IPS-NIHi7 (cell line): ENCODE data around the gene CLMN.

Source experiments
- DNase-seq: peaks from one replicate; pipeline ENCODE4 v3.0.0; 2012; ENCODE audit warnings: mixed read lengths; ENCODE audit errors: extremely low spot score

The CLMN gene

DNA sequence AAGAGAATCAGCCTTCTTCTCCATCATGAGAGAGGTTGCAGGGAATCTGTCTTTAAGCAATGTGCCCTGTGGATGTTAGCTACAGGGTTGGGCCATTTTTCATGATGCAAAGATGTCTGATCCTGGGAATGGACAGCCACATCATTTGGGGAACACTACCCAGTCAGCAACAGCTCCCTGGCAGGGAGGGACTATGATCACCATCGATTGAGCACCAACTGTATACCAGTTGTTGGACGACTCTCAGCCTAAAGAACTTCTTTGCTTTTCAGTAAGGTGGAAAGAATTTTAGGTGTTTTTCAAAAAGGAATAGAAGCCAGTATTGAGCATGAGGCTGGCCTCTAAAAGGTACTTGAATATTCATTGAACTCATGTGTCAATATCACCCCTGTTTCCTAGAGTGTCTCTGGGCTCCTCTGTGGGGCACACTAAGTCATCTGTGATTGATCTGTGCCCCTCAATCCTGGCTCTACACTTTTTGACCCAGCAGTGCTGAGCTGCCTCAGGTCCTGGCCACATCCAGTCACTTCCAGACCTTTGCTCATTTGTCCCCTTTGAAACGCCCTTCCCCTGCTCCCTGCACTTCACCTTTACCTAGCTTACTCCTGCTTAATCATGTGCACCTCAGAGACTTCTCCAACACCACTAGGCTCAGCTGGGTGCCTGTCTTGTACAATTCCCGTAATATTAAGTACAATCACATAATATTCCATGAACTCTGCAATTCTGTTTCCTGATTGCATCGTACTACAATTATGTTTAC lies 2.2 kb upstream of the CLMN start:
- no peak for DNase-seq

- DNase-seq, result no peak
Observed at GRCh38 chr14:95320955-95321600, 1.4 kb upstream of the CLMN start.

- DNase-seq, result no peak
Observed at GRCh38 chr14:95320078-95320895, 579 bp upstream of the CLMN start.

DNA sequence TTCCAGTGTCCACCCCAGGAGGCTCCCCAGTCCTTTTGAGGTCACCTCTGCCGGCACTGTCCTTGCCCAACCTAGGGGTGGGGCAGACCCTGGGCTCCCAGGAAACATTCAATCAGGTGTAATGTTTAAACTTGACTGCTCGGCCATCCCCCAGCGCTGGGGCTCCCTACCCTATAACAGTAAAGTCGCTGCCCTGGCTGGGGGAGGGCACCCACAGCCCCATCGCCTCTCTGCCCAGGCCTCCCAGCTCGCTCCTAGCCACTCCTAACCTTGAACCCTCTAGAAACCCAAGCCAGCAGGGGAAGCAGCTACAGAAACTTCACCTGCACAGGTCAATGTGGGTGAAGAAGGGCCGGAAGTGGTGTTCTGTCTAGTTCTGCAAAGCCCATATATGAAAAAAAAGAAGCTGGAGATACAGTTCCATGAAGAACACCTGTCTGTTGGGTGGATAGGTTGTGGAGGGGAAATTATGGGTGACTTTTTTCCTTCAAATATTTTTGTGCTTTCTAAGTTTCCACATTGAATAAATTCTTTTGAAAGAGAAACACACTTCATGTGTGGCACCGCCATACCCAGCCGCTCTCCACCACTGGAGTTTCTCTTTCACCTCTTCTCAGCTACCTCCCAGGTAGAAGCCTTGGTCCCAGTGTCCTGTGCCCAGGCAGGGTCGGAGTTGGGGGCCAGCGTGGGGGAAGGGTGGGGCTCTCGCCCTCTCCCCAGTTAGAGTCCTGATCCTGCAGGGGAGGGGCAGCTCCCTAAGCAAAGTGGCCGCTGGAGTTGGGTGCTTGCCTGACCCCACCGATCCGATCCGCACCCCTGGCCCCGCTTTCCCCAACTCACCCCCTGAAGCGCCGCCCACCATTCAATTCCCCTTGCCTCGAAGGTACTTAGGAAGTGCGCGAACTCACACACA lies 1.1 kb downstream of the CLMN start:
- no peak for DNase-seq

DNA sequence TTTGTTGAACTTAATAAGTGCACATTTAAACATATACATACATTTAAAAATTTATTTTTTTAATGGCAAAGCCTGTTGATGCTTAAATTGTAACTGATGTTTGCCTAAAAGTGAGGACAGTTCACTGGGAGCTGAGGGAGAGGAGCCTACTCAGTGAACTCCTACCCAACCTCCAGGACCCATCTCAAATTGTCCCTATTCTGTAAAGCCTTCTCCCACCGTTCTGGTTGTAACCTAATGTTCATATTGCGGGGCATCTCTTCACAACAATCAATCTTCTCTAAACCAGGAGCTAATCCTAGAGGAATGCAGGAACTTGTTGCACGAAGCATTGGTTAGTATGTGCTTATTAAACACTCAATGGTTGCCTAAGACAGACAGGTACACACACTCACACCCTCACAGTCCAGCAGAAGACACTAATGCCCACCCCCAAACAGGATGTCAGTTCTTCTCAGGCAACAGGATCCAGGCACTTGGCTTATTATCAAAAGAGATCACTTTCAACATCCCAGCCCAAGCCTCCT lies 1.8 kb downstream of the CLMN start:
- no peak for DNase-seq

- DNase-seq, result no peak
Observed at GRCh38 chr14:95316821-95317220, 2.9 kb downstream of the CLMN start.

DNA sequence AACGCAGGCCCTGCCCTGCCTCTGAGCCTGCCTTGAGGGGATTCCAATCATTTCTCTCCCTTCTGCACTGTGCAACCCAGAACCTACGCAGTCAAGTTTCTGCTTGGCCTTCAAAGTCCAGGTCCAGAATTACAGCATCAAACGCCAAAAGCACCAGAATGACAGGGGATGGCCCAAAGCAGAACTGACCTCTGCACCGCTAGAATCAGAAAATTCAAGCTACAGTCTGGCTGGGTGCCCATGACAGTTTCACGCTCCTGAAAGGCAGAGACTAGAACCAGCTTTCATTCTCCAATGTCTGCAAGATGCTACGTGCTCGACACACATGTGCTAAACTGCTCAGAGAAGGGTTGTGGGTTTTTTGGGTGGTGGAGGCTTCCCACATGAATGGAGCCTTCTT lies 4.1 kb downstream of the CLMN start:
- DNase-seq, result no peak

DNA sequence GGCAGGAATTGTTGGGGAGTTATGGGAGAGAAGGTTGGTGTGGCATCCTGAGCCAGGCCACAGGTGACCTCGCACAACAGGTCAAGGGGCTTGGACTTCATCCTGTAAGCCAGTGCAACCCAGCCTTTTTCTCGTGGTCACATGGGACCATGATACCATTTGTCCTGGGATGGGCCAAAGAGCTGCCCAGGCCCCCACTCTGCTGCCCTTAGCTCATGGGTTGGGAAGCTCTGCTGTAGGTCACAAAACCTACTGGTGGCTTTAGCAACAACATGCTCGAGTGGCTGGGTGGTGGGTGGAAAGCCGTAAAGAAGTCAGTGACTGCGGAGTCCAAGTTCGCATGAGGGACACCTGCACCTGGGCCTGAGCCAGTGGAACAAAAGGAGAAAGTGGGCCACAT lies 4.6 kb downstream of the CLMN start:
- DNase-seq, result no peak

DNA sequence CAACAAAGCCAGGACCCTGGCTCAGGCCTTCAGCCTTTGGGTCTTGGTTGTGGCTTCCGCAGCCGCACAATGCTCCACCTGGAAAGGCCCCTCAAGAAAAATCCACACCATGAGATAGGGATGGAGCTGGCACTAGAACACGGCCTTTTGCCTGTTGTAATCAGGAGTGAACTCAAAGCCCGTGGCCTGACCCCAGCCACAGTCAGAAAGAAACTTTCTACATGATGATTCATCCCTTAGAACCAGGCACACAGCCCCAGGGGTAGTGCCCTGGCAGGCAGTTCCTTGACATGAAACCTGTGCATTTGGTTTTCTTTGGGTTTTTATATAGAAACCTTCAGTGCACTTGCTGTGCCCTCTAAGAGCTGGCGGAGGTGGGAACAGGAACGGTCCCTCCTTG lies 5.1 kb downstream of the CLMN start:
- no peak for DNase-seq

DNA sequence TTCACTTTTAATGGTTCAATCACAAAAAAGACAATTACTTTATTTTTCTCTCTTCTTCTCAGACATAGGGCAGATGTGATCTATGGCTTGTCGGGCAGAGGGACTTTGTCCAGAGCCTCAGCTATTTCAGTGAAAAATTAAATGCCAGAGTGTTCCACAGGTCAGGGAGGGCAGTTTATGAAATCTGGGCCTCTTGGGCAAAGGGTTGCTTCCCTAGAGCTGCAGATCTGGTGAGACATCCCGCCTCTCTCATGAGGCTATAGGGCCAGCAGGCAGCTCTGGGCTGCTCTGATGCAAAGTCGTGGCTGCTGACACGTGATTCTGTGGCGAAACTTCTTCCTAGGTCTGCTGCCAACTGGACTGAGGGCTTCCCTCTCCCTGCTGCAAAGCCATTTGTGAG lies 6.0 kb downstream of the CLMN start:
- DNase-seq, result no peak

- no peak for DNase-seq
Observed at GRCh38 chr14:95313190-95313589, 6.5 kb downstream of the CLMN start.

DNA sequence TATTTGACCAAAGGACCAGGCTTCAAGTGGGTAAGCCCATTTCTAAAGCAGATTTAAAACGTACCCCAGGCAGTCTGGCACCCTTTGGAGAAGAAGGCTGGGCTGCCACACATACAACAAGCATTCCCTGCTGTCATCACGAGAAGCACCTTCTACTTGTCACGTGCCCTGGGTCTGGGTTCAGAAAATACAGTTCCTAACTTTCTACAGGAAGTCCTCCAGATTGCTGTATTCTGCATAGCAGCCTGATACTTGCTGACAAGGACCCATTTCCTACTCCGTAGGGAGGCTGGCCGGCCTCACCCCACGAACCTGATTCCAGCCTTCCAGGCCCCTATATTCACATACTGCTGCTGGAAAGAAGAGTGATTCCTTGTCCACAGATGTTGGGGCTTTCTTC lies 7.4 kb downstream of the CLMN start:
- no peak for DNase-seq

GRCh38 chr14:95311752-95312151 lies 8.0 kb downstream of the CLMN start:
- DNase-seq, result no peak

- DNase-seq, result no peak
Observed at GRCh38 chr14:95310635-95311380, 8.9 kb downstream of the CLMN start.

DNA sequence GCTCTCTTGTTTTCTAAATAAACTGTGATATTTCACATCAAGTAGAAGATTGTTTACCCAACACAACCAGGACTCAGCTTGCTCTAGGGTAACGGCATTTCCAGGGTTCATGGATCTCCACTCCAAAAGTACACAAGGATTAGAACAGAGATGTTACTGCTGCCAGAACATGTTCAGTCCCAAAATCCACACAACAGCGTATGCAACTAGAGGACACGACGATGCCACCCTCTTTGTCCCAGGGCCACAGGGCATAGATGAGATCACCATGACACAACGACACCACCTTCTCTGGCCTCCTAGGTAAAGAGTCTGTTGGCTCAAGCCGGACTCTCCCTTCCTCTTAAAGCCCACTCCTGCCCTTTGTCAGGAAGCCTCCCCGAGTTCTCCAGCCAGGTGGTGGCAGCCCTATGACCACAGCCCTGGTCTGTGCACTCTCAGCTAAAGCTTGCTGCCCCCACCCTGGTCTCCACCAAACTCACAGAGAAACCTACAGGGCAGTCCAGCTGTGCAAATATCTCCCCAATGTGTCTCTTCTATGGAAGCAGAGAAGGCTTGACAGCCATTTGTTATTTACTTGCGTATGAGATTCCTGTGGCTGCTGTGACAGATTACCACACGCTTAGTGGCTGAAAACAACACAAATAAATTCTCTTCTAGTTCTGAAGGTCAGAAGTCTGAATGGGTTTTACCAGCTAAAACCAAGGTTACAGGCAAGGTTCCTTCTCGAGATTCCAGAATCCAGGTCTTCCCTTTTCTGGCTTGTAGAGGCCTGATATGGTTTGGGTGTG lies 10.3 kb downstream of the CLMN start:
- DNase-seq, result no peak

DNA sequence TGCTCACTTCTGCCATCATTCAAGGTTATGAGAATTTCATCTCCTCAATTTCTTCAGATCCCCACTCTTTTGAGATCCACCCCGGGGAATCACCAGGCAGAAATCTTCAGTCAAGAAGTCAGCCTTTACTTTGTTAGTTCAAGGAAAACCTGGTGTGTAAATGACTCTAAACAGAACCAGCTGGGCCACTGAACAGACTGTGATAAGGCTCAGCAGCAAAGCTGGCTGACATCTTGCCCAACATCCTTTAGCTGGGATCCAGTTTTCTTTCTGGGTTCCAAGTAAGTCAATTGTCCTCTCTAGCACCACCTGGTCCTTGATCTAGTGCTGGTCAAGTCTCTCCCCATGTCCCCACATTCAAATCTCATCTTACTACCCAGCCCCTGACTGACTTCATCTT lies 11.6 kb downstream of the CLMN start:
- no peak for DNase-seq

DNA sequence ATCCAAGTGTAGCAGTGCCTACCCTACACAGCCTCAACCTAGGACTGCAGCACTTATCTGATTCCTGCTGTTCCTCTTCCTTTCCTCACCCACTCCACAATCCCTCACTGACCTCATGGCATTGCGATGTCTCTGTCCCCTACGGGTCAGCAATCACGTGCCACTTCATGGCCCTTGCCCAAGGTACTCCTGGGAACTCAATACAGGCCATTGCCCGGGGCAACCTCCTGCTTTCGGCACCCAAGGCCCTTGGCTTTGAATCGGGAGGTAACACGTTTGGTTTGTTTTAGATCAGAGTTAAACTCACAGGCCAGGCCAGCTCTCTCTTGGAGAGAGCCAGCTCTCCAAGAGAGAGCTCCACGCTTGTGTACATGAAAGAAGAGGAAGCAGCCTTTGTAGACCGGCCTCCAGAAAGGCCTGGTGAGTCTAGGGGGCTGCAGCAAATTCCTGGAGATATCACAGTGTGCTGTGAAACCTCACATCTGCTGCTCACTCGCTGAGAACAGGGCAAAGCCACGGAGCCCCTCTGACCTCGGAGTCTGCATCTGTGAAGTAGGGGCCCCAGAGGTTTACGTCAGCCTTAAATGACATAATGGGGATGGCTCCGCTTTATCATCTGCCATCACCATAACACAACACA lies 12.2 kb downstream of the CLMN start:
- no peak for DNase-seq

GRCh38 chr14:95305940-95306339 lies 13.8 kb downstream of the CLMN start:
- no peak for DNase-seq

DNA sequence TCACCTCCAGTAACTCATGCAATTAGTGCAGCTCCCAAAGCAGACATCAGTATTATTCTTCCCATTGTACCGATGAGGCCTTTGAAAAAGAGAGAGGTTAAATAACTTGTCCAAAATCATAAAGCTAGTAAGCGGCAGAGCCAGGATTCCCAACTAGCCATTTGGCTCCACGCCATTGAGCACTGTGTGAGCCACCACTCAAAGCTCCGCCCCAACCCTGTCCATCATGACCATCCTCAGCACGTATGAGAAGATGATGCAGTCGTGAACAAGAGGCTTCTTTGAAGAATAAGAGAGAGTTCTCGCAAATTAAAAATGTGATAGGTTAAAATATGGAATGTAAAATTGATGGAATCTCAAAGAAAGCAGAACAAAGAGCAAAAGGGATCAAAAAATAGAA lies 14.6 kb downstream of the CLMN start:
- DNase-seq, result no peak
